Ectodermal cell (in vitro differentiated cells): ENCODE data around the gene SIAH1.
"Not testable (repeated sequence)": the region's sequence is repeated elsewhere in the genome, so short reads cannot be mapped to it uniquely, and the experiment has no call there.

Experiments
- H3K27ac ChIP-seq: 2 replicates; pipeline ENCODE4 v1.7.0; 2013; ENCODE audit warnings: mild to moderate bottlenecking, low read depth, low read length; ENCODE audit not compliant: insufficient read depth, poor library complexity, severe bottlenecking
- H3K27me3 ChIP-seq: 2 replicates; pipeline ENCODE4 v1.7.0; 2013; ENCODE audit warnings: mild to moderate bottlenecking, low read length; ENCODE audit not compliant: insufficient read depth, control insufficient read depth, poor library complexity, severe bottlenecking
- H3K36me3 ChIP-seq: one replicate; pipeline ENCODE4 v1.7.0; 2013; ENCODE audit warnings: low read length; ENCODE audit not compliant: control insufficient read depth, insufficient read depth
- H3K4me1 ChIP-seq: one replicate; pipeline ENCODE4 v1.7.0; 2013; ENCODE audit warnings: low read length; ENCODE audit not compliant: control insufficient read depth, insufficient read depth
- H3K4me3 ChIP-seq: 2 replicates; pipeline ENCODE4 v1.7.0; 2013; ENCODE audit warnings: low read depth, low read length, control low read depth; ENCODE audit not compliant: insufficient read depth
- H3K9me3 ChIP-seq: 2 replicates; pipeline ENCODE4 v1.7.0; 2013; ENCODE audit warnings: mild to moderate bottlenecking, low read length, moderate library complexity; ENCODE audit not compliant: control insufficient read depth
- WGBS, 2 experiments: methylation state at CpG; one replicate each; pipeline ENCODE4 v1.1.7; 2013; ENCODE audit warnings: missing lambda C conversion rate in 2 of 2; 5-methylcytosine and 5-hydroxymethylcytosine counted together

Gene SIAH1

GRCh38 chr16:48354385-48354784 is 30.8 kb downstream of the SIAH1 start:
- not testable (repeated sequence) for H3K36me3 ChIP-seq, H3K27ac ChIP-seq, H3K9me3 ChIP-seq, H3K4me3 ChIP-seq, H3K27me3 ChIP-seq, H3K4me1 ChIP-seq
- 95 to 99% methylated on average over 5 of the region's 5 CpGs for WGBS, 2 experiments

GRCh38 chr16:48353565-48354163 is 31.5 kb downstream of the SIAH1 start:
- H3K4me1 ChIP-seq, result no peaks in the 10 kb centered on the region
- 16 to 22% methylated on average over 6 of the region's 7 CpGs for WGBS, 2 experiments
- no peak overlapping the region for H3K27ac ChIP-seq
- H3K27me3 ChIP-seq, result no peaks in the 10 kb centered on the region
- H3K4me3 ChIP-seq, result no peak overlapping the region
- no peaks in the 10 kb centered on the region for H3K9me3 ChIP-seq
- H3K36me3 ChIP-seq, result peaks cover 2% of the 10 kb centered on the region

GRCh38 chr16:48352648-48353390 is 32.4 kb downstream of the SIAH1 start:
- 93 to 95% methylated on average over 7 of the region's 7 CpGs for WGBS, 2 experiments
- no peak overlapping the region for H3K4me3 ChIP-seq
- no peaks in the 10 kb centered on the region for H3K4me1 ChIP-seq
- no peaks in the 10 kb centered on the region for H3K27me3 ChIP-seq
- H3K27ac ChIP-seq, result no peak overlapping the region
- H3K9me3 ChIP-seq, result no peaks in the 10 kb centered on the region
- H3K36me3 ChIP-seq, result peaks cover 2% of the 10 kb centered on the region

- Histone ChIP-seq H3K27me3 (no peaks in the 10 kb centered on the region), H3K27ac (no peak overlapping the region), H3K4me1 (no peaks in the 10 kb centered on the region), H3K4me3 (no peak overlapping the region), H3K36me3 (peaks cover 2% of the 10 kb centered on the region), H3K9me3 (no peaks in the 10 kb centered on the region)
- WGBS, 2 experiments, result 88 to 92% methylated on average over 3 of the region's 3 CpGs
Measured at GRCh38 chr16:48350736-48351135, 34.5 kb downstream of the SIAH1 start.

- Histone ChIP-seq H3K36me3 (peaks cover 5% of the 10 kb centered on the region), H3K4me3 (no peak overlapping the region), H3K27ac (no peak overlapping the region), H3K9me3 (no peaks in the 10 kb centered on the region), H3K4me1 (no peaks in the 10 kb centered on the region), H3K27me3 (no peaks in the 10 kb centered on the region)
- 82 to 86% methylated on average over 3 of the region's 4 CpGs for WGBS, 2 experiments
Measured at GRCh38 chr16:48347980-48348379, 37.2 kb downstream of the SIAH1 start.

- Histone ChIP-seq H3K36me3 (peaks cover 6% of the 10 kb centered on the region), H3K27me3 (no peaks in the 10 kb centered on the region), H3K4me1 (no peaks in the 10 kb centered on the region), H3K9me3 (no peaks in the 10 kb centered on the region), H3K27ac (no peak overlapping the region), H3K4me3 (no peak overlapping the region)
- 94% methylated on average over 20 of the region's 20 CpGs for WGBS, 2 experiments
Measured at GRCh38 chr16:48347191-48347865, 37.9 kb downstream of the SIAH1 start.

- no peak overlapping the region for H3K27ac ChIP-seq
- peaks cover 4% of the 10 kb centered on the region for H3K36me3 ChIP-seq
- H3K9me3 ChIP-seq, result no peaks in the 10 kb centered on the region
- H3K4me1 ChIP-seq, result no peaks in the 10 kb centered on the region
- WGBS, 2 experiments, result 94 to 97% methylated on average over 2 of the region's 2 CpGs
- H3K27me3 ChIP-seq, result no peaks in the 10 kb centered on the region
- no peak overlapping the region for H3K4me3 ChIP-seq
Measured at GRCh38 chr16:48342591-48342990, 42.6 kb downstream of the SIAH1 start.

GRCh38 chr16:48340054-48340453 is 45.2 kb downstream of the SIAH1 start:
- WGBS, 2 experiments, result 78 to 100% methylated on average over 1 of the region's 1 CpG
- Histone ChIP-seq H3K4me1 (no peaks in the 10 kb centered on the region), H3K27ac (no peak overlapping the region), H3K36me3 (peaks cover 4% of the 10 kb centered on the region), H3K27me3 (no peaks in the 10 kb centered on the region), H3K9me3 (no peaks in the 10 kb centered on the region), H3K4me3 (no peak overlapping the region)

GRCh38 chr16:48335961-48336360 is 49.3 kb downstream of the SIAH1 start:
- H3K4me1 ChIP-seq, result no peaks in the 10 kb centered on the region
- H3K36me3 ChIP-seq, result no peaks in the 10 kb centered on the region
- H3K9me3 ChIP-seq, result no peaks in the 10 kb centered on the region
- H3K27me3 ChIP-seq, result no peaks in the 10 kb centered on the region
- 85 to 98% methylated on average over 3 of the region's 3 CpGs for WGBS, 2 experiments
- H3K4me3 ChIP-seq, result no peak overlapping the region
- no peak overlapping the region for H3K27ac ChIP-seq

- Histone ChIP-seq H3K4me3 (no peak overlapping the region), H3K27ac (no peak overlapping the region), H3K27me3 (no peaks in the 10 kb centered on the region), H3K9me3 (no peaks in the 10 kb centered on the region), H3K36me3 (no peaks in the 10 kb centered on the region), H3K4me1 (no peaks in the 10 kb centered on the region)
- 93 to 94% methylated on average over 9 of the region's 9 CpGs for WGBS, 2 experiments
Measured at GRCh38 chr16:48334325-48334724, 50.9 kb downstream of the SIAH1 start.
